IPS-NIHi7 (cell line): ENCODE measurements around the gene MED26.

ENCODE experiments used
- DNase-seq: peaks from one replicate; pipeline ENCODE4 v3.0.0; 2012; ENCODE audit warnings: mixed read lengths; ENCODE audit errors: extremely low spot score

MED26 gene

DNA sequence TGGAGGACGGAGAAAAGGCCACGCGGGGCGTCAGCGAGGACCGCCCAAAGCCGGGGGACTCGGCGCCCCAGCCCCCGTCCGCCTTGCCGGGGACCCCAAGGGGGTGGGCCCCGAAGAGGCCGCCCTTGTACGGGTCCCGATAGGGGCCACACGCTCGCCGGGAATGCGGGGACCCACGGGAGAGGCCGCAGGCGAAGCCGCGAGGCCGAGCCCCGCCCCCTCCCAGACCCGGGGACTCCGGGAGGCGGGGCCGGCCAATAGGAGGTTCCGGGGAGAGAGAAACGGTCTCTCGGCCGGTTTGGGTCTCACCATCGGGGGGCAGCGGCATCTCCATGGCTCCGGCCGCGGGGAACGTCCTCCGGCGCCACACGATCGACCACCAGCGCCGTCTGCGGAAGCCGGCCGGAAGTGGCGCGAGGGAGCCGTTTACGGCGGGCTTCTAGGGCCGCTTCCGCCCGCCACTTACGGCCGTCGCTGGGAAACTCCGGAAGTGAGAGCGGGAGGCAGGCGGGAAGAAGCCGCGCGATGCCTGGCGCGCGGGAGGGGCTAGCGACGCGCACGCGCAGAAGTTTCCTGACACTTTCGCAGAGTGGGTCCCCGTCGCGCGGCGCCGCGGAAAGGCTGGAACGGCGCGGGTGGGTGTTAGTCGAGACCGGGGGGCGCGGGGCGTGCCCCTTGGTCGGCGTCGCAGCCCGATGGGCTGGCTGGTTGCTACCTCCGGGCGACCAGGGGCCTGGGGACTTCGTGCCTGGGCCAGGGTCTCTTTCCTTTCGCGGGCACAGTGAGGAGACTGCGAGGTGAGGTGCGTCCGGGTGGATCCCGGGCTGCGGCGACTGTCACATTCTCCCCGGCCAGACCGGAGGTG, 85.7 kb downstream of the MED26 start, which contains the start of gene CHERP:
CHERP (minus strand) TSS at position 393 of the 865 bp plus-strand sequence; CDS start at position 334, 59 bp downstream.
- peak; percentile 97 for DNase-seq

DNA sequence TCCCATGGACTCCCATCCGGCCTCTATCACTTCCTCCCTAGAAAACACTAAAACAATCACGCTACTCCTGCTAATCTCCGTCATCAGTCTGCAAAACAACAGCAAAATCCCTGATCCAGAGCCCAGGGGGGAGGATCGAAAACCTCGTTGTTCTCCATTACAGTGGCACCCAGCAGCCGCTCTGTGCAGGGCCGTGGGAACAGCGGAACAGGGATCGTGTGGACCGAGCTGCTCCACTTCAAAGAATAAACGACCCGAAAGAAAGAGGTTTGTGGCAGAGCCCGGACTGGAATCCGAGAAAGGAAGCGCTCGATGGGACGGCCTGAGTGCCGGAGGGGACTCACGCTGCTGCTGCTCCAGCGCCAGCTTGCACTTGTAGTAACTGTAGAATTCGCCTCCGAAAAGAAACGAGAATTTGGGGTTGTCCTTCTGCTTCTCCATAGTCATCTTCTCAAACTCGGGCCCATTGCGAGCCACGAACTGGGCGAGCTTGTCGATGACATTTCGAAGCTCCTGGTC, 86.4 kb downstream of the MED26 start:
- DNase-seq, result no peak

DNA sequence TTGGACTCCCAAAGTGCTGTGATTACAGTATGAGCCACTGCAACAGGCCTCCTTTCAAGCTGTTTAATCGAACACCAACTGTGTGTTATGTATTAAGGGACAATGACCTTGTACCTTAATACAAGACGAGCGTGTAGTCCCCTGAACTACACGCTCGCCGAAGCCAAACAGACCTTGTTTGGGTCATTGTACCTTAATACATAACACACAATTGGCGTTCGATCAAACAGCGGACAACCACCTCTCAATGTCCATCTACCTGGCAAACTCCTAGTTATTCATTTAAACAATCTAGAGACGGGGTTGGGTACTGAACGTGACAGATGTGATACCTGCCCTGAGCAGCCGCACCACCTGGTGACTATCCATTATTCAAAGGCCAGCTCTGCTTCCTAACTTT, 87.1 kb downstream of the MED26 start:
- DNase-seq, result no peak

DNA sequence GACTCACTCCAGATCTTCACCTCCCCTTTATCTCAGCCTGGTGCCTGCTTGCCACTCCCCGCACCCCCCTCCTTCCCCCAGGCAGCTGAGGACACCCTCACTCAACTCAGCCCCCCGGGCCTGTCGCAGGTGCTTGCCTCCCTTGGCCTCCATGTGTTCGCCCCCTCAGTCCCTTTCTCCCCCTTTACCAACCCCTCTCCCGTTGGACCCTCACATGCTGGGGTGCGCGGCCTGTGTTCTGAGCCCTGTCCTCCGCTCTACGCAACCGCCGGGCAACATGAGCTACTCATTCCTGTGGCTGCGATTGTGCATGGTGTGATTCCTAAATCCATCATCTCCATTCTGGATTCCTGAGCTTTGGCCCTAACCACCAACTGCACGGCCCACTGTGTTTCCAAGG, 90.9 kb downstream of the MED26 start:
- DNase-seq, result no peak

DNA sequence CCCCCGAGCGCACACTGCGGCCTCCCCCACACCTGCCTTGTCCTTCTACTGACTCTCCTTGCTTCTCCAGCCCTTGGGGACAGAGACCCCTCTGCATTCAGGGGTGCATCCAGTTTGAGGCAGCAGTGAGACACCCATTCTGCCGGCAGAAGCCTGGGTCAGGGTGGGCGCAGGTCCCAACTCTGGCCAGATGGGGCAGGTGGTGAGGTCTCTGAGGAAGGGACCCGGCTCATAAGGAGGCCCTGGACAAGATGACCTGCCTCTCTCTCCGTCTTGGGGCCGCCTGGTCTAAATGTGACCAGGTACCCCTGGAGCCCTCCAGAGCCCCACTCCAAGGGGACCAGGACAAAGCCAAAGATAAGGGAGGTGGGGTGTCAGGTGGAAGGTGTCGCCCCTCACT, 91.9 kb downstream of the MED26 start:
- DNase-seq, result no peak

DNA sequence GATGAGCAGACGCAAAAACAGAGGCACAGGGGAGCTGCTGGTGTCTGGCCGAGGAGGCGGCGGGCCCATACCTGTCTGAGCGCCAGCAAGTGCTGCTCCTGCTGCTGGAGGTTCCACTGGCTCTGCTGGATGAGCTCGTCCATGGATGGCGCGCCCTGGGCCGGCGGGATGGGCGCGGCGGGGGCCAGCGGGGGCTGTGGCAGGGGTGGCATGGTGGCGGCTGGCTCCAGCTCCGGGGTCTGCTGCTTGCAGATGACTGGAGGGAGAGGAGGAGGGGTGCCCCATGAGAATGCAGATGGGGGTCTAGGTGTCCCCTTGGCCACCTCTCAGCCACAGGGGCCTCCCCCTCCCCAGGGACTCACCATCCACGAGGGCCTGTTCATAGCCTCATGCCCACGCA, 92.6 kb downstream of the MED26 start:
- DNase-seq, result no peak

DNA sequence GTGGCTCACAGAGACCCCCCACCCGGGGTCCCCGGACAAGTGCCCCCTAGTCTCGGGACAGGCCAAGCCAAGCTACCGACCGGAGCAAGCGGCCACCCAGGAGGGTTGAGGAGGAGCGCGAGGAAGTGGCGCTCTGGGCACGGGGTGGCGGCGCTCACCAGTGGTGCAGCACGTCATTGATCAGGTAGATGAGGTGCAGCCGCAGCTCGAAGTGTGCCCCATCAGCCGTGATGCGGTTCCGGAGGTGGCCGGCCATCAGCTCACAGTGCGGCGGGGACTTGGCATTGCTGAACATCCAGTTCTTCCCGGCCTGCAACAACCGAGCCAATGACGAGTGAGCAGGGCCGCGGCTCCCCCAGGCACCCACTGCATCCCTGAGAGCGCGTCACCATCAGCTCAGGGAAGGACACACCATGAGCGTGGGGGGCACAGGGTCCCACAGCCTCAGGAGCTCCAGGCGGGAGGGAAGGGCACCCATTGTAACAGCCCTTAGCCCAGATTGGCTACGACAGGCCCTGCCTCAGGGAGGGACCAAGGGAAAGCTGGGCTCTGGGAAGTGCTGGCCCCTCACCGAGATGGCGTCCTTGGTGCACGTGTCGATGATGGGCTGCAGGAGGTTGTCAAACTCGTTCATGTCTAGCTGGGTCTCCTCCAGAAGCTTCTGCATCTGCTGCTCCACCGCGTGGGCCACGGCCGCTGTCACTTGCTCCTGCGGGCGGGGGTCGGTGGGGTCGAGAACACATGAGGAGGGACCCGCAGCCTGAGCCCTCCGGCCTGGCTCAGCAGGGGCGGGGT, 95.4 kb downstream of the MED26 start:
- no peak for DNase-seq

DNA sequence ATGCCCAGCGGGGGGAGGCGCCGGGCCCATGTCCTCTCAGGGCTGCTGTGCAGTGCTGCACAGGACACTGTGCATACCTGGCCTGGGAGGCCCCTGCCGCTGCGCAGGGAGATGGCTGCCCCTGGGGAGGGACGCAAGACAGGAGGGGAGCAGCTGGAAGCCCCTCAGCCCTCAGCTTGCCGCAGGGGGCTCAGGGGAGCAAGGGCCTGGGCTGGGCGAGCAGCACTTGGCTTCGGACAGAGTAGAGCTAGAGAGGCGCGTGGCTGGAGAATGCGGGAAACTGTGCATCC, 96.7 kb downstream of the MED26 start:
- DNase-seq, result no peak

DNA sequence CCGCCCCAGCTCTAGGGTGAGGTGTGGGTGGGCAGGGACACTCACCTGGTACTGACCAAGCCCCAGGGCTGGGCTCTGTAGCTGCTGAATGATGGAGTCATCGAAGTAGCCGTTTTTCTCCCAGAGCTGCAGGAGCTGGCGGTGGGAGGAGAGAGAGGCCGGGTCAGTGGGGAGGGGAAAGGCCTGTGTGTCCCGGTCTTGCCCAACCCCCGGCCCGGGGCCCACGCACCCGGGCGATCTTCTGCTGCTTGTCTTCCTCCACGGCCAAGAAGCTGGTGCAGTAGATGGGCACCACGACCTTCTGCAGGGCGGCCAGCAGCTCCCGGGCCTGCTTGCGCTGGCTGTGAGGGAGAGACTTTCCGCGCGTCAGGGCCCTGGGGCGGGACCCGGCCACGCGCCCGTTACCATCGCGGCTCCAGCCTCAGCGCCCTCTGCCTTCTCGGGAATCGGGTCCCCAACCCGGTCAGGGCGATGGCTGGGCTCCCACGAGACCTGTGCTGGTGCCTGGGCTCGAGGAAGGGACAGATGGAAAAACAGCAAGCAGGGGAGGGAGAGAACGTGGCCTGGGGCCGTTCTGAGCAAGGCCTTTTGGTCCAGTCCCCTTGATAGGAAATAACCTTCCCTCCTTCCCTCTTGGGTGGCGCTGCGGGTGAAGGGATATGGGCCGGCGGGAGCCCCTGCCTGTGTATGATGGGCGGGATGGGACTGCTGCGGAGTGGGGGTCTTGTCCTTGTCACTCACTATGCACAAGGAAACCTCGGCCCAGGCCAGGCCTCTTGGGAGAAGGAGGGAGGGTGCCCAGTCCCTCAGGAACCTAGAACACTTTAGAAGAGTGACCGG, 97.2 kb downstream of the MED26 start:
- no peak for DNase-seq

DNA sequence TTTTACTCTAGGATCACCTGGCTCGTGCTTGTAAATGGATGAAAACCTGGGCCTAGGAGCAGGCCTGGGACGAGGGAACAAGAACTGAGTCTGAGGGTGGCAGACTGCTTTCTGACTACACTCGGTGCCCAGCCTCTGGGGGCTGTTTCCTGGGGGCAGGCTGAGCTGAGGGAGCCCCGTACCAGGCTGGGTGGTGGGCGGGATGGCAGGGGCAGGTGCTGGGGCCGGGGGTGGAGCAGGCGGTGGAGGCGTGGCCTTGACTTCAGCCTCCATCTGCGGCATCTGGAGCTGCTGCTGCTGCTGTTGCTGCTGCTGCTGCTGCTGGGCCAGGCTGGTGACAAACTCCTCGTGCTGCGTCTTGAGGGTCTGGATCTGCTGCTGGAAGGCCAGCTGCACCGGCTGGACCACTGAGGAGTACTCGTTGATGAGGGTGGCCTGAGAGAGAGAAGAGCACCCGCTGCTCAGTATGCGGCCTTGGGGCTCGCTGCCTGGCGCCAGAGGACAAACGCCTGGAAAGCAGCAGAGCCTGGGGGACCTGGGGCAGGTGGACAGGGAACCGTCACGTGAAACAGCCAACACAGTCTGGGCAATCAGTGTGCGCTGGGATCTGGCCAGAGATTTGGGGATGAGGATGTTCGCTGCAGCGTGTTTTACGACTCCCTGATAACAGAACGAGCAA, 98.4 kb downstream of the MED26 start:
- DNase-seq, result no peak

DNA sequence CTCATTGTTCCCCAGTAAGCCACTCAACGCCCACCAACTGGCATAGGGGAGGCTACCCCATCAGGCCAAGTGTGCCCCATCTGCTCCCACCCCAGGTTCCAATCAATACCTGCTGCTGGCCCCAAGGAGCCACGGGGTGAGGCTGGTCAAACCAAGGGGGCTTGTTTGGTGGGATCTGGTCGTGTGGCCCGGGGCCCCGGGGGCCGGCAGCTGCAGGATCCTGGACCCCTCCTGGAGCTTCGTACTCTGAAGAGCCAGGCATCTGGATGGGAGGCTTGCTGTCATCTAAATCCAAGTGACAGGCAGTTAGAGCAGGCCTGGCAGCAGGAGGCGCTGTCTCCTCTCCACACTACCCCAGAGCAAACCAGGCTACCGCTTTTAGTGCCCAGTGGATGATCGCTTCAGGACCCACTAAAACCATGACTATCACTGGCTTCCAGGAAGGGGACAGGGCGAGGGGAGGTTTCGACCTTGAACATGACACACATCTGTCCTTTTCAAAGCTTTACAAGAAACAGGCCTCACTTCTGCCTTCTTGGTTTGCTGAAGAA, 100.0 kb downstream of the MED26 start:
- DNase-seq, result peak; percentile 63

DNA sequence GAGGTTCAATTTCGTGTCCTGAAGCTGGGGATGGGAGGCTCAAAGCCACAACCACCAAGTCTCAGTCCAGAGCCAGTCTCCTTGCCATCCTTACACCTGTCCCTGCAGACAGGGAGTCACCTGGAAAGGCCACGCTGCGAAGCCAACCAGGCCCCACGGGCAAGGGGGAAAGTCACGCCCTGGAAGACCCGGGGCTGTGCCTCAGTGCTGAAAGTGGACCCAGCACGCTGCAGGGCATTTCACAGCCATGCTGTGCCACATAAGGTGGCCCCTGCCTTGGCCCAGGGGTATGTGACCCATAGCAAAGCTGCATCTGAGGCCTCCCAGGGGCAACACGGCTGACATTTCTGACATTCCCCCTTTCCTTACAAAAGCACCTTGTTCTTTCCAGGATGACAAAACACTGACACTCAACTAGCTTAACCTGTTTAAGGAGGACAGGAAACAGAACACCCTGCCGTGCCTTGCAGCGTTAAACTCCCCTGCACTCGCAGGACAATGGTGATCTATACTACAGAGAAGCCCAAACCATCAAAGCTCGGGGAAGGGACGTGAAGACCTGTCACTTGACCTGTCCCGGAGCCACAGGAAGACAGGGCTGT, 100.6 kb downstream of the MED26 start:
- DNase-seq, result no peak

DNA sequence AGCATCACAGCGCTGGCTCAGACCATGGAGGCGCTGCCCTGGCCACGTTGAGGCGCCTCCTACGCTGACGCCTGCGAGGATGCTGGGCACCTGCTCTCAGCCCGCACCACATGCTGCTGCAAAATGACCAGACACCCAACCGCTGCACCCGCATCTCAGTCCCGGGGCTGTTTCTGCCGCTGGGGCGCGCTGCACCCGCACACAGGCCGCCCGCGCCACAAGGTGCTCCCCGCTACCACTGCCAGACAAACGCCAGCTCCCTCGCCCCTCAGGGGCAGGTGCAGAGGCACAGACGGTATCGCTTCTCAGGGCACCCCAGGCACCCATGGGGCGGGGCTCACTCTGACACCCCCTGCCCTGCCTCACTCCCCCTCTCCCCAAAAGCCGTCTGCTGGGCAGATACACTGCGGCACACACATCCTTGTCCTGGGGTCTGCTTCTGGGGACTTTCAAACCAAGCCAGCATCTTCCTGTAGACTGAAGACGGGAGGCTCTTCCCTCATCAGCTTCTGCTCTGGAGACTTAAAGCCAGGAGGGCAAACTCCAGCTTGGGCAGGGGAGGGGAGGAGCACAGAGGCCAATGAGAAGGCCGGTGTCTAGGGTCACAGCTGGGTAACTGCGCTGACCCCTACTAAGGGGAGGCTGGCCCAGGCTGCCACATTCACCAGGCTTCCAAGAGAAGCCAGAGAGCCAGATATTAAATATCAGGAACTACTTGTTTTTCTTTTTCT, 102.1 kb downstream of the MED26 start:
- no peak for DNase-seq

DNA sequence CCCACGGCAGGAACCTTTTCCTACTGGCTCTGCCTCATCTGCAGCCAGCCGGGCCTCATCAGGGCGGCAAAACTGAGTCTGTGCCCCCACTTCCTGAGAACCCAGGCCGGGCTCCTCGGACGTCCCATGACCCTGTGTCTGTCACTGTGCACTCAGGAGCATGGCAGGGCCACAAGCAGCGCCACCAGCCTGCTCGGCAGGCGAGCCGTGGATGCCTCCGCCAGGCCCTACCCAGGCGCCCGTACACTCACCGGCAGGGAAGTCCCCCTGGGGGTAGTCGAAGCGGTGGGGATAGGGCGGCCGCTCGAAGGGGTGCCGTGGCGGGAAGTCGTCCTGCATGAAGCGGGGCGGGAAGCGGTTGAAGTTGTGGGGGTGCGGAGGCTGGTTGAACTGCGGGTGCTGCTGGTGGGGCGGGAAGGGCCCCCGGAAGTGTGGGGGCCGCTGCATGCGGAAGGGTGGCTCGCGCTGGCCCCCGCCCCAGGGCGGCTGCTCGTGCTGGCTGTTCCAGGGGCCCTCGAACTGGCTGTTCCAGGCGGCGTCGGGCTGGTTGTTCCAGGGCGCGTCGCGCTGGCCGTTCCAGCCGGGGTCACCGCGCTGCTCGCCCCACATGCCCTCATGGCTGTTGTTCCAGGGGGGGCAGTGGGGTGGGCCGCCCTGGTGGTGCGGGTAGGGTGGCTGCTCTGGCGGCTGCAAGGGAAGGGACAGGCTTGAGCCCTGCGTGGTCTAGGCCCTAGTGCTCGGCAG, 102.8 kb downstream of the MED26 start:
- DNase-seq, result no peak
